GM19043 (cell line): ENCODE results near the gene THSD4.

ENCODE experiments used
- ATAC-seq: cut with Tn5 transposase; IDR thresholded peaks from one replicate; pipeline ENCODE4 v1.9.1; 2021; ENCODE audit warnings: low read depth; ENCODE audit not compliant: unreplicated experiment

The THSD4 gene

GRCh38 chr15:71461748-71462147 lies 346.5 kb downstream of the THSD4 start:
- ATAC-seq: no peak

- no peak for ATAC-seq
These were observed 347.4 kb downstream of the THSD4 start for GRCh38 chr15:71462638-71463037.

GRCh38 chr15:71463156-71463665 lies 347.9 kb downstream of the THSD4 start:
- ATAC-seq: no peak

GRCh38 chr15:71465131-71465955 lies 350.1 kb downstream of the THSD4 start:
- ATAC-seq: no peak

- ATAC-seq: no peak
These were observed 353.4 kb downstream of the THSD4 start for GRCh38 chr15:71468715-71469114.

- no peak for ATAC-seq
These were observed 354.1 kb downstream of the THSD4 start for GRCh38 chr15:71469413-71469812.

GRCh38 chr15:71471347-71471746 lies 356.1 kb downstream of the THSD4 start:
- no peak for ATAC-seq

- ATAC-seq: no peak
These were observed 357.3 kb downstream of the THSD4 start for GRCh38 chr15:71472566-71472965.

- ATAC-seq: no peak
These were observed 358.5 kb downstream of the THSD4 start for GRCh38 chr15:71473751-71474150.

GRCh38 chr15:71476823-71477222 lies 361.6 kb downstream of the THSD4 start:
- no peak for ATAC-seq

- no peak for ATAC-seq
These were observed 365.3 kb downstream of the THSD4 start for GRCh38 chr15:71480556-71480955.

- ATAC-seq: no peak
These were observed 368.8 kb downstream of the THSD4 start for GRCh38 chr15:71484080-71484479.

- no peak for ATAC-seq
These were observed 369.9 kb downstream of the THSD4 start for GRCh38 chr15:71485094-71485693.

- no peak for ATAC-seq
These were observed 374.3 kb downstream of the THSD4 start for GRCh38 chr15:71489570-71489969.

GRCh38 chr15:71493526-71493925 lies 378.3 kb downstream of the THSD4 start:
- no peak for ATAC-seq

GRCh38 chr15:71494563-71495397 lies 379.5 kb downstream of the THSD4 start:
- ATAC-seq: no peak

- no peak for ATAC-seq
These were observed 380.1 kb downstream of the THSD4 start for GRCh38 chr15:71495398-71495780.

GRCh38 chr15:71496336-71496955 lies 381.2 kb downstream of the THSD4 start:
- no peak for ATAC-seq

GRCh38 chr15:71501344-71502076 lies 386.2 kb downstream of the THSD4 start:
- ATAC-seq: no peak

GRCh38 chr15:71502077-71502432 lies 386.8 kb downstream of the THSD4 start:
- no peak for ATAC-seq
